Colon (tissue), 2 donors: ENCODE measurements around the gene BPI.
"Not testable (repeated sequence)": the region's sequence is repeated elsewhere in the genome, so short reads cannot be mapped to it uniquely, and the experiment has no call there.

ENCODE experiments used
- FAIRE-seq: peaks from 2 replicates; lab custom pipeline; 2012; peaks lifted over from hg19 to GRCh38; lab: Jason Lieb, UNC
- donor health status: control.
- donor health status: control.

Gene BPI

DNA sequence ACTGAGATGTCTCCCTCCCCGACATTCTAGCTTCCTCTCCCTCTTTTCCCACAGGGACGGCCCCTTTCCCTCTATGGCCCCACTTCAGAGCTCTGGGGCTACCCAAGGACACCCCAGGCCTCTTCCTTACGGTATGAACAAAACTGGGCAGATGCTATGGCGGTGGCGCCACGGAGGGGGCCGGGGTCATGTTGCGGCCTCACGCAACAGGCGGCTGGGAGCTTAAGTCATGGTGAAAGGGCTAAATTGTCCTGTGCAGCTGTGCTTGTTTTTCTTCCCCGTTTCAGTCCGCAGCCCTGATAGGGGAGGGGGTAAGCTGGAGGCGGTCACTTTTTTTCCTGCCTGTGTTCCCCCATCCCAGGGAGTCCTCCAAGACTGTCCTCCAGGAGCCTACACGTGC, 25.8 kb upstream of the BPI start:
- no peak for FAIRE-seq

- no peak for FAIRE-seq
Observed at GRCh38 chr20:38278763-38279162, 25.2 kb upstream of the BPI start.

- FAIRE-seq = not testable (repeated sequence)
Observed at GRCh38 chr20:38281176-38281915, 22.6 kb upstream of the BPI start.

DNA sequence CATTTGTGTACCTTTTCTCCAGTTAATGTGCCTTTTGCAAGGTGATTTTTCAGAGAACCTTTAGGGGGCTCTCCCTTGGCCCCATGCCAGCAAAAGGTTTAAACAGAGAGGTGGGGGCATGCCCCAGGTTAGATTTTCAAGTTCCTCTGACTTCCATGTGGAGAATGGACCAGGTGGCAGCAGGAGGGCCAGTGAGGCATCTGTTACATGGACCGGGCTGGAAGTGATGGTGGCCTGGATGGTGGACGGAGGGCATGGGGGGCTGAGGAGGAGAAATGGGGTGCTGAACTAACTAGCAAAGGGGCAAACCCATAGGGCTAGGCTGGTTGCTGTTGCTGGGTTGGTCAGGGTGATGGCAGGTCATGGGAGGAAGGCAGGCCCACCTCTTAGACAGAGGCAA, 20.7 kb upstream of the BPI start:
- no peak for FAIRE-seq

DNA sequence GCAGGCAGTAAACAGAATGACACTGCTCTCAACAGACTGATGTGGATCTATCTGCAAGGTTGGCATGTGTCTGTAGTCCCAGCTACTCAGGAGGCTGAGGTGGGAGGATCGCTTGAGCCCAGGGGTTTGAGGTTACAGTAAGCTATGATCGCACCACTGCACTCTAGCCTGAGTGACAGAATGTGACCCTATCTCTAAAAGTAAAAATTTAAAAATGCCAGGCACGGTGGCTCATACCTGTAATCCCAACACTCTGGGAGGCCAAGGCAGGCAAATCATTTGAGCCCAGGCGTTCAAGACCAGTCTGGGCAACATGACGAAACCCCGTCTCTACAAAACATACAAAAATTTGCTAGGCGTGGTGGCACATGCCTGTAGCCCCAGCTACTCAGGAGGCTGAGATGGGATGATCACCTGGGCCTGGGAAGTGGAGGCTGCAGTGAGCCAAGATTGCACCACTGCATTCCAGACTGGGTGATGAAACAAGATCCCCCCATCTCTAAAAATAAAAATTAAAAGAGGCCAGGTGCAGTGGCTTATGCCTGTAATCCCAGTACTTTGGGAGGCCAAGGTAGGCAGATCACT, 19.8 kb upstream of the BPI start:
- FAIRE-seq = not testable (repeated sequence)

DNA sequence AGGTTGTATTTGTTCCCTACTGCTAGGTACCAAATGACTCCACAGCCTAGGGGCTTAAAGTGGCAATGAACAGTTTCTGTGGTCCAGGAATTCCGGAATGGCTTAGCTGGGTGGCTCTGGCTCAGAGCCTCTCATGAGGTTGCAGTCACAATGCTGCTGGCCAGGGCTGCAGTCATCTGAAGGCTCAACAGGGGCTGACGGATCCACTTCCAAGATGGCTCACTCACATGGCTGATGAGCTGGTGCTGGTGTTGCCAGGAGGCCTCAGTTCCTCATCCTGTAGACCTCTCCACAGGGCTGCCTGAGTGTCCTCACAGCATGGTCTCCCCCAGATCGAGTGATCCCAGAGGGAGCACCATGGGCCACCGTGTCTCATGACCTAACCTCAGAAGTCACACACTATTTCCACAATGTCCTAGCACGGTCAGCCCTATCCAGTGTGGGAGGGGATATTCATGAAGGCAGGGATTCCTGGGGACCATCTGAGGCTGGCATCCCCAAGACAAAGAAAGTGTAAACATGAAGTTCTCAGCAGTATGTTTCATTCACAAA, 19.0 kb upstream of the BPI start:
- FAIRE-seq = no peak

DNA sequence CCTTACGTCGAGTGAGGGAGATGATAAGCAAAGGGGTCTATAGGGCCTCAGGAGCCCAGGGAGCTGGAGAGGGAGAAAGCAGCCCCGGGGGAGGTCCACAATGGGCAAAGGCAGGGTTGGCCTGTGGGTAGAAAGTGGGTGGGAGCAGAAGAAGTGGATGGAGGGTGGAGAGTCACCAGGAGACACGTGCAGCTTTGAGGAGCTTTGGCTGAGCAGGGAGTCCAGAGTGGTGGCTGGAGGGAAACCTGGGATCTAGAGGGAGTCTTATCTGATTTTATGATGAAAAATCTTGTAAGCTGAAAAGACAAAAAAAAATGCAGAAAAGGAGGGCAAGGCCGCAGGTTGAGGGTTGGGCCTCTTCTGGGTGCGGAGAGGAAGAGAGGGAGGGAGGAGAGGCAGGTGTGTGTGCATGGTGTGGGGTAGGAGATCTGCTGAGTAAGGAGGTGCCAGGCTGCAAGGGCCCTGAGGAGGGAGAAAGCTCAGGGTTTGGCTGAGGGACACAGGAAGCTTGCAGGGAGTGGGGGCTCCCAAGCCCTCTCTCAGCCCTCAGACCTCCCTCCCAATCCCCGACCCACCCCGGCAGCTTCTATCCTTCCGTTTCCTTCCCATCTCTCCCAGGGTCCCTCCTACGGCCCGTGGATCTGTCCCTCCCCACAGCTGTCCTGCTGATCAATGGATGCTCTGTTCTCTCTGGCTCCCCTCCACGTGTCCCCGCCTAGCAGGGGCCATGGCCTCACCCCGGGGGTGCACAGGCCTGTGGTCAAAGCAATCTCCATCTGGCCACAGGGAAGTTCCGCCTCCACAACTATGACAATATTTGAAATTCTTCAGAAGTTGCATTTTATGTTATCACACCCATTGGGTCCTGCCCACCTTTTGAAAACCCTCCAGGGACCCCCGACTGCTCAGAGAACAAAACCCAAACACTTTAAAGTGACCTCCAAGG, 17.1 kb upstream of the BPI start:
- FAIRE-seq = no peak

DNA sequence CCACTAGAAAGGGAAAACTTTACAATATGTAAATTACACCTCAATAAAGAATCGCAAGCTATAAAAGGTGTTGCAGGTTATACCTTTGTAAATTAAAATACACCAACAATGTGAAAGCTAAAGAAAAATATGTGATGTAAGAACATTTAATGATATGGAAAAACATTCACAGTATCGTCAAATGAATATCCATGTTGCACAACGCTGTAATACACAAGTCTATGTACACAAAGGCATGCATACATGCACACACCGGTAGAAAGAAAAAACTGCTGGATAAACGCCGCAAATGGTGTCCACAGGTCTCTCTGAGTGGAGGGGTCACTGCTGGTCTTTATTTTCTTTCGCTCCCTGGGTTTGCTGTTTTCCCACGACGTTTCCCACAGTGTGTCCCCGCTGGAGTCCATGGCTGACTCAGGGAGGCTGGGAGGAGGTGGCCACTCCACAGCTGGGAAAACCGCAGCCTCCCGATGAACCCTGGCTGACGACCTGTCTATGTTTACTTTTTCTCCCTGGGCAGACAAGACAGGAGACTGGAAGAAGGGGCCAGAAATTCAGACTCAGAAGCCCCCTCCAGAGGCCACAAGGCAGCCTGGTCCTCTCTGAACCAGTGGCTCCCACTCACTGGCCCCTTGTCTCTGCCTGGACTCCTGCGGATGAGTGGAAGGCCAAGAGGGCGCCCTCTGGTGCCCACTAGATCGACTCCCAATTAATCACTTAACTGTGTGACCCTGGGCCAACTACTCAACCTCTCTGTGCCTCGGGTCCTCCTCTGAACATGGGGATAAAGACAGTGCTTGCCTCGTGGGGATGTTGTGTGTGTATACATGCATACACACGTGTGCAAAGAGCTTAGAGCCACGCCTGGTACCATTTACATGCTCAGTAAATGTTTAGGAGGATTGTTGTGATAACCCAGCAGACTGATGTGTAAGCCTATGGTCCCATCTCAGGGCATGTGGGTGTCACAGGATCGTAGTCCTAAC, 12.8 kb upstream of the BPI start:
- FAIRE-seq = no peak

DNA sequence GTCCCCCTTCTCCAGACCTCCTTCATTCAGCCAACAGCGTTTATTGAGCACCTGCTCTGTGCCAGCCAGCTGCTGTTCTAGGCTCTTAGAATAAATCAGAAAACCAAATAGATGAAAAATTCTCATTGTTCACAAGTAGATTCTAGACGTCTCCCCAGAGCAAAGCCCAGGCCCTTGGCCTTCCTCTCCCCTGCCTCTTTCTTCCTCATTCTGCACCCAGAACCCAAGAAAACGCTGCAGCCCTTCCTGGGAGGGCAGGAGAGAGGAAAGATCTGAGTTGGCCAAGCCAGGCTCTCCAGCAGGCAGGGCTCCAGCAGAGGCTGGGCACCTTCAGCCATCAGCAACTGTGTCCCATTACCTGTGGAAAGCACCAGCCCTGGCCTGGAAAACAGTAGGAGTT, 12.0 kb upstream of the BPI start:
- no peak for FAIRE-seq

DNA sequence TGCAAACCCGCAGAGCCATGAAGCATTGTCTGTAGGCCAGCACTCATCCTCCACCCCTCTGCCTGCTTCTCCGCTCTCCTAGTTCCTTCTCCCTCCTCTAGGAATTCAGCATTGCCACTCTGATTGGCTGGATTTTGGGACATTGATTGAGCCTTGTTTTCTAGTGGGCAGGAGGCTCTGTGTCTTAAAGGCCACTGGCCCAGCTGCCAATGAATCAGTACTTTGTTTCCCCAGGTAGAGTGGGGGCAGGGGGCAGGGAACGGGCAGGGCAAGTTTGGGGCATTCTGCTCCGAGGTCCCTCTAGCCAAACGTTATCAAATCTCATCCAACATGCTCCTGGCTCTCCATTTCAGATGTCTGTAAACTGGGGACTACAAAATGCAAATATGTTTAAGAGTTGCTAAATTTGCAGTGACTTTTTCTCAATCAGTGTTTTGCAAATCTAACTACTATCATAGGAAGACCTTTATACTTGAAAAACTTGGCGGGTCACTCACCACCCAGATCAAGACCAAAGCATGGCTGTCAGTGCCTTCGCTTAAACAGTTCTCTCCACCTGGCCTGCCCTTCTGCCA, 10.4 kb upstream of the BPI start:
- no peak for FAIRE-seq

DNA sequence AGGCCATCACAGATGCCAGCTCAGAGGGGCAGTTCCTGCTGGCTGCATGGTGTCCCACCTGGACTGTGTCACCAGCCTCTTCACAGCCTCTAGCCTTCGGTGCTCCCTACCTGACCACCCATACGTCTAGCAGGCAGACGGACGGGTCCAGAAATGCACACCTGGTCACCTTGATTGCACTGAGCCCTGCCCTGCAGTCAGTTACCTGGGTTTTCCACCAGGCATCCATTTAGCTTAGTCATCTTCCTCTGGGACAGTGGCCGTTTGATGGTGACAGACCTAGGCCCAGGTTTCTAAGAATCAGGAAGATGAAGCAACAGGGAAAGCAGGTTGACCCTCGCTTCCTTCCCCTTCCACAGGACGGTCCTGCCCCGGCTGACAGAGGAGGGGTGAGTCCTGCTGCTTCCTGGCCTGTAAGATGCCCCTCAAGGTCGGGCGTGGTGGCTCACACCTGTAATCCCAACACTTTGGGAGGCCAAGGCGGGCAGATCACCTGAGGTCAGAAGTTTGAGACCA, 9.8 kb upstream of the BPI start:
- no peak for FAIRE-seq

GRCh38 chr20:38295811-38296210, 8.1 kb upstream of the BPI start:
- no peak for FAIRE-seq

DNA sequence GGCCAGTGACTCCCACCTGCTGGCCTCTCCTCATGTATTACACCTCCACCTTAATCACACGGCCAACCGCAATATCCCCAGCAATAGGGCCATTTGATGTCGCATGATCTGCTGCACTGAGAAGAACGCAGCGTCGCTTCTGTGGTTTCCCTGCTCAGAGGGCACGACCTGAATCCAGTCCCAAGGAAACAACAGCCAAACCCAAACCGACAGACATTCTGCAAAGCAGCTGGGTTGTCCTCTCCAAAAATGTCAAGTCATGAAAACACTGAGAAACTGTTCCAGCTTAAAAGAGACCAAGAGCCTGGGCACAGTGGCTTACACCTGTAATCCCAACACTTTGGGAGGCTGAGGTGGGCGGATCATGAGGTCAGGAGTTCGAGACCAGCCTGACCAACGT, 7.5 kb upstream of the BPI start:
- no peak for FAIRE-seq

DNA sequence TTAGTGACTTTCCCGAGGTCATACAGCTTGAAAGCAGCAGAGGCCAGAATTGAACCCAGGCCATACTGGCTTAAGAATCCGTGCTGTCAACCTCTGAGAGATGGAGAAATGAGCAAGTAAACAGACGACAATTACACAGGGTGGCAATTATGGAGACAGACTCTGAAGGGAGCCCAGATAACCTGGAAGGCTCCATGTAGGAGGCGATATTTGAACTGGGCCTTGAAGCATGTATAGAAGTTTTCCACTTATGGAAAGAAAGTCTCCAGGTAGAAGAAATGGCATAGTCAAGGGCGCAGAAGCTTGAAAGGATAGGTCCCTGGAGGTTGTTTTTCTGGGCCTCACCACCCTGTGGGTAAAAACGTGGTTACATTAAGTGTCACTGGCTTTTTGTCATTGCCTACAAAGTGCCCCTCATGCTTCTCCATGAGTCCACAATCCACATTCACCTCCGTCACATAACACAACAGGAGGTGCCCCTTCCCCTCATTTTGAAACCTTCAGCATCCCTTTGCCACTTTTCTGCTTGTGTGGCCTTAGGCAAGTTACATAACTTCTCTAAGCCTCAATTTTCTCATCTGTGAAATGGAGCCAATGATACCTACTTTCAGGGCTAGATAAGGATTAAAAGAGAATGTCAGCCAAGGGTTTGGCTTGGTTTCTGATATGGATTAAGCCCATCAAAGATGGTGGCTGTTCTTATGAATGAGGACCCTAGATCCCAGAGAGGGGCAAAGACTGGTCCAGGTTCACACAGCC, 5.9 kb upstream of the BPI start:
- no peak for FAIRE-seq

- FAIRE-seq = no peak
Observed at GRCh38 chr20:38298768-38299288, 5.1 kb upstream of the BPI start.

DNA sequence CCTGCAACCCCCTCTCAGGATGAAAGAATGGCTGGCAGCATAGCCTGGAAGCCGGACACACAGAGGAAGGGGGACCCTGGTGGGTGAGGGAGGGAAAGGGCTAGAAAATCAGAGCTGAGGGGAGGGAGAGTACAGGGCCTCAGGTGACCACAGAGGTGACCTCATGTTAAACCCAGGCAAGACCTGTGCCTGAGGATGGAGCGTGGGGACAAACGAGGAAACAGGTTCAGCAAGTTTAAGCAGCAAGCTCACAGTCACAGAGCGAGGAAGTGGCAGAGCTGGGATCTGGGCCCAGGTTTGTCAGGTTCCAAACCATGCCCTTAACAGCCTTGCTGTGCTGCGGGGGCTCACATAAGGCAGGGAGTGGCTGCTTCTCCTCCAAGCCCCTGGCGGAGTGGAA, 4.0 kb upstream of the BPI start:
- FAIRE-seq = no peak

GRCh38 chr20:38300438-38300837, 3.5 kb upstream of the BPI start:
- FAIRE-seq = no peak

DNA sequence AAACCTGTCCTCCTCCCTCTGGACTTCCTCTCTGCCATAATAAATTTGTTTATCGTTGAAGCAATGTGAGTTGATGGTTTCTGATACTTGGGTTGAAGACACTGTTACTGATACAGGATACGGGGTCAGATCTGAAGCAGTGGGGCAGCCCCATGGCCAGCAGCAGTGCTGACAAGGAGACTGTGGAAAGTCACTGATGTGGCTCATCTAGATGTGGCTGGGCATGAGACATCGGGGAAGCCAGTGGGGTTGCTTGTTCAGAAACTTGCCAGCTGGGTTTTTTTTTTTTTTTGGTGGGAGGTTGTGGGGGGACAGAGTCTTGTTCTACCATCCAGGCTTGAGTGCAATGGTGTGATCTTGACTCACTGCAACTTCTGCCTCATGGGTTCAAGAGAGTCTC, 2.6 kb upstream of the BPI start:
- FAIRE-seq = no peak

DNA sequence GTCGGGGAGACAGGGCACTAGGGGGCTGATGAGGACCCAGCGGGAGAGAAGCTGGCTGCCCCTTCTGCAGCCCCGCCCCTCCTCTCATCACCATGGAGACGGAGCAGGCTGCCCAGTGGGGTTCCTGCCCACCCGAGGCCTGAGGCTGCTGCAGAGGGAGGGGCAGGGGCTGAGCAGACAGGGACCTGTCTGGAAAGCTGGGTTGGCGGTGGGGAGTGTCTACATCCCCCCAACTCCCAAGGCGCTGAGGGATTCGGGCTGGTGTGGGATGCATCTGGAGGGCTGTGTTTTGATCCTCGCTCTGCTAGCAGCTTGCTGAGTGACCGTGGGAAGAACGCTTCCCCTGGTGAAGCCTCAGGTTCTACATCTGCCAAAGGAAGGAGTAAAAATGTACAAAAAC, 1.2 kb upstream of the BPI start:
- FAIRE-seq = no peak
